Hepatic stellate cell (primary cell): Measurements from ENCODE around the gene FAM228B.
"Not testable (repeated sequence)": the region's sequence is repeated elsewhere in the genome, so short reads cannot be mapped to it uniquely, and the experiment has no call there.

Source experiments
- DNase-seq: peaks from one replicate; pipeline ENCODE4 v3.0.0; 2011; ENCODE audit warnings: low spot score

The FAM228B gene

DNA sequence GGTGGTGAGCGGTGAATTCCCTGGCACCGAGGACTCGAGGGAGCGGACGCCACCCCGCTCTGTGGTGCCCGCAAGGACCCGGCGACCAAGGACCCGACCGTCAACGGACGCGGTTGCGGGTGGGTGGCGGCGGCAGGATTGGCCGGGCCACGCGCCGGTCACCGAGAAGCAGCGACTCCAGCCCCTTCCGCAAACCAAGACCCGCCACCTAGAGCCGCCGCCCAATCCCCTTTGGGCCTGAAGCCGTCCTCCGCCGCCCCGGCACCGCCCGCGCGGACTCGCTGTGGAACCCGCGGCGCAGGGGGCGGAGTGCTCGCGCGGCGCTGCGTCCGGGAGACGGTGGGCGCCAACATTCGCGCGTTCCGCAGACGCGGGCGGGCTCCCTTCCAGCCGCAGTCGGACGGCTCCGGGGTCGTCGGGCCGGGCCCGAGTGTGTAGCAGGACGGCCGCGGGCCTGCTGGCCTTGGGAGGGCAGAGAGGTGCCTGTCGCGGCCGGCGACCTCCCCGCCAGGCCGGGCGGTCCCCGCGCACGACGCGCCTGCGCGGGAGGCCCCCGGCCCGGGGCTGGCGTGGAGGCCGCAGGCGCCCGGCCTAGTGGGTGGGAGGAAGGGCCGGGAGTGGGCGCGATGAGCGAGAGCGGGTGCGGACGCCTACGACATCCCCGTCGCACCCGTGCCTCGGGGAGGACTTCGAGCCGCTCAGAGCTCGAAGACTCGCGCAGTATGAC is at the start of gene FAM228B, which contains the start of gene PFN4:
FAM228B (plus strand) TSS at position 275 of the 727 bp plus-strand sequence. CDS start 893 bp downstream, outside the sequence.
PFN4 (minus strand) TSS at position 140 of the 727 bp plus-strand sequence. CDS start 799 bp downstream, outside the sequence.
- peak; percentile 92 for DNase-seq

DNA sequence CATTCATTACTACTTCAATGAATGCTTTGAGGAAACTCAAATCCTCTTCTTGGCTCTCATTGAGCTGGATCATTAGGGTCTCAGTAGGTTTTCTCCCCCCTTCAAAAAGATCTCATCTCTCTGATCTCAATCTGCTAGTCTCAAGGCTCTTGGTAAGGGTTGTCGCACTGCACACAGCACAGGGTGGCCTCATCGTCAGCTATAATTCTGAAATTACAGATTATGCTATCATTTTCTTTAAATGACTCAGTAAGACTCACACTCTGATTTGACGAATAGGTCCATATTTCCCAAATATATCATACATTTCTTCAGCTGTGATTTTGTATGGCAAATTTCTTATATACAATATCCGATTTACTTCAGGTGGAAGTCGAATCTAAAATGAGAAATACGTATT is 49.5 kb upstream of the FAM228B start:
- no peak for DNase-seq

DNA sequence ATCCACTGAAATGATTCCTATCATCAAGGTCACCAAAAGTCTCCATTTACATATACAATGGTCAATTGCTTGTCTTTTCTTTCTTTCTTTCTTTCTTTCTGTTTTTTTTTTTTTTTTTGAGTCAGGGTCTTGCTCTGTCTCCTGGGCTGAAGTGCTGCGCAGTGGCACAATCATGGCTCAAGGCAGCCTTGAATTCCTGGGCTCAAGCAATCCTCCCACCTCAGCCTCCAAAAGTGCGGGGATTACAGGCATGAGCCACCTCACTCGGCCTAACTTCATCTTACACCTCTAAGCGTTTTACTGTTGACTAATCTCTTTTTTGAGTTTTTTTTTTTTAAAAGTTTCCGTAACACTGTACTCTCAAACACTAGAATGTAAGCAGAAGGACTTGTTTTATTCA is 48.0 kb upstream of the FAM228B start:
- no peak for DNase-seq

DNA sequence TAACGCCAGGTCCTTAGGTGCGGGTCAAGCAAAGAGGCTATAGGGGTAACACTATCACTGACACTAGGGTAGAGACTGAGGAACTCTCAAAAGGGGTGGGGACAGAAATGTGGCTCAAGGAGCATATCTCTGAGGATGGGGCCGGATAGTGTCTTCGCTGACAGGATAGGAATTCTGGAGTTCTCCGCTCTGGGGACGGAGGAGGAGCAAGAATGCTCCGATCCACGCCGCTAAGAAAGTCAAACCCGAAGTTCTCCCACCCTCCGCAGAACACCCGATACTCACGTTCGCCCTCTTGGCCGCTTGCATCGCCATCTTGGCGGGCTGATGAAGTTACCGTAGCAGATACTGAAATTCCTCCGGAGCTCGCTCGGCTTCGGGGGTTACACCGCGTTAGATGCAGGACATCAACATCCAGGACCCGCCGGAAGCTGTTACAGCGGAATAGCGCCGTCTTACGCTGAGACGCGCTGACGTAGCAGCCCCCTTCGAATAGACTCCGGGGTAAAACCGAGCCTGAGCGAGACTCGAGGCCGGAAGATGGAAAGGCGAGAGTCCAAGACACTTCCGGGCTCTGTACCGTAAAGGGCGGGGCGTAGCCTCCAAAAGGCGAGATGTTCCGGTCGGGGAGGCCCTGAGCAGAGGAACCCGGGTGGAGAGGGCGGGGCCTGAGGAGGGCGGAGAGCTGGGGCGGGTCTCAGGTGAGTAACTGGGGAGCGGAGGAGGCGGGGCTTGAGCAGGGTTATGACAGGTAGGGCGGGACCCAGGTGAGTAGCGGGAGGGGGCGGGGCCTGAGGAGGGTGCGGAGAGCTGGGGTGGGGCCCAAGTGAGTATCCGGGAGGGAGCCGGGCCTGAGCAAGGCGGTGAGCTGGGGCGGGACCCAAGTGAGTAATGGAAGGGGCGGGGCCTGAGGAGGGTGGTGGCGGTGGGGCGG is 47.1 kb upstream of the FAM228B start, which contains the start of gene SF3B6:
SF3B6 (minus strand) TSS at position 412 of the 934 bp plus-strand sequence; CDS start at position 315, 97 bp downstream.
- DNase-seq: peak; percentile 92

DNA sequence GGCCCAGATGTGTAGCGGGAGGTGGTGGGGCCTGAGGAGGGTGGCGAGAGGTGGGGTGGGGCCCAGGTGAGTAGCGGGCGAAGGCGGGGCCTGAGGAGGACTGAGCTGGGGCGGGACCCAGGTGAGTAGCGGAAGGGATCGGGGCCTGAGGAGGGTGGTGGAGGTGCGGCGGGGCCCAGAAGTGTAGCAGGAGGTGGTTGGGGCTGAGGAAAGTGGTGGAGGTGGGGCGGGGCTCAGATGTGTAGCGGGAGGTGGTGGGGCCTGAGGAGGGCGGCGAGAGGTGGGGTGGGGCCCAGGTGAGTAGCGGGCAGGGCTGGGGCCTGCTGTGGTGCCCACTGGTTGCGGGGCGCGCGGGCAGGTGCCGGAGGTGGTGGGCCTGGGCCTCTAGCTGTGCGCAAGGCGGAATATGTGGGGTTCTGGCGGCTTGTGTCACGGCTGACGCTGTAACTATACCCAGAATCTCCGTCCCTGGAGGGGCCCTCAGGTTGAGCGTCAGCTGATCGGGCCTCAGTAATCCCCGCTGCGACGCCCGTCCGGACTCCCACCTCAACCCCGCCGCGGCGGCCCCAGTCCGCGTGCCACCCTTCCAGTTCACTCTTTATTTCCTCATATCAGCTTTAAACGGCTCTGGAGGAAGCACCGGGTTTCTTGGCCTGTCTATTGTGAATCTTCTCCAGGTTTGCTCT is 46.3 kb upstream of the FAM228B start:
- peak; percentile 14 for DNase-seq

DNA sequence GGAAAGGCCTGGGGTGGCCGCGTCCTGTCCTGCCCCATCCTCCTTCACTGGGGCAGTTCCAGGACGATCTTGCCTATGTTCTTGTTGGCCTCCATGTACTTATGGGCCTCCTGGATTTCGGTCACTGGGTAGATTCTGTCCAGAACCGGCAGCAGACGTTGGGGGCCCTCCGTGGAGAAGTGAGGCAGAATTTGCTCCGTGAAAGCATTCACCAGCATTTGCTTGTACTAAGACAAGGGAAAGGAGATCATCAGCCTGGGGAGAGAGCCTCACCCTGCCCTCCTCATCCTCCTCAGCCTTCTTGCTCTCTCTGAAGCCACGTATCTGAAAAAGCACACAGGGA is 45.8 kb upstream of the FAM228B start:
- DNase-seq: no peak

DNA sequence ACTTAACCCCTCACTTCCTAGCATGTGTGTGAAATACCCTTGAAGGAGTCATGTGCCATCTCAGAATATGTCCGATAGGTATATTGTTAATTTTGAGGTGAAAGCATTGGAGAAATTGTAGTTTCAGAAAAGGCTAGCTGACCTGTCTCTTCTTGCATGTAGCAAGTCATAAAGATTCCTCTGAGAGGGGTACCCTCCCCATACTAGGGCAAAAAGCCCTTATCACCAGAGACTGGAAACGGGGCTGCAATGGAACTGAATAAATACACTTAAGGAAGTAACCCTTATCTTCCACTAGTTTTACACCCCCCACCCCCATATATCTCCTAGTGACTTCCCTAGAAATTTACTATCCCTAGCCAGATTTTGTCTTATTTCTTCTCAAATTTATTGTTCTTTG is 45.4 kb upstream of the FAM228B start:
- DNase-seq: no peak

DNA sequence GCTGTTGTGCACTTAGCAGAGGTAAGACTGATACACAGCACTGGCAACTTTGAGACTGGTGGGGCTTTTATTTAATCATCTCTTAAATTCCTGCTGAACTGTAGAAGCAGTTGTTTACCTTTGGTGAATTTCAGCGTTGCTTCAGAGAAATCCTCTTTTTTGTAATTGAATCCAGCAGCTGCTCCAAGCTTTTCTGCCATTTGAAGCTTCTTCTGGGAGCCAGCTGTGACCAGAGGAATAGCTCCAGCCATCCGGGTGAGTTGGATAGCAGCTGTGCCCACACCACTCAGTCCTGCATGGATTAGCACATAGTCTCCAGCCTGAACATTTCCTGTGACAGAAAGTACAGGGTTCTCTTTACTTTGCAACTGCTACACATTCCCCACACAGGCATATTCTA is 42.6 kb upstream of the FAM228B start:
- no peak for DNase-seq

DNA sequence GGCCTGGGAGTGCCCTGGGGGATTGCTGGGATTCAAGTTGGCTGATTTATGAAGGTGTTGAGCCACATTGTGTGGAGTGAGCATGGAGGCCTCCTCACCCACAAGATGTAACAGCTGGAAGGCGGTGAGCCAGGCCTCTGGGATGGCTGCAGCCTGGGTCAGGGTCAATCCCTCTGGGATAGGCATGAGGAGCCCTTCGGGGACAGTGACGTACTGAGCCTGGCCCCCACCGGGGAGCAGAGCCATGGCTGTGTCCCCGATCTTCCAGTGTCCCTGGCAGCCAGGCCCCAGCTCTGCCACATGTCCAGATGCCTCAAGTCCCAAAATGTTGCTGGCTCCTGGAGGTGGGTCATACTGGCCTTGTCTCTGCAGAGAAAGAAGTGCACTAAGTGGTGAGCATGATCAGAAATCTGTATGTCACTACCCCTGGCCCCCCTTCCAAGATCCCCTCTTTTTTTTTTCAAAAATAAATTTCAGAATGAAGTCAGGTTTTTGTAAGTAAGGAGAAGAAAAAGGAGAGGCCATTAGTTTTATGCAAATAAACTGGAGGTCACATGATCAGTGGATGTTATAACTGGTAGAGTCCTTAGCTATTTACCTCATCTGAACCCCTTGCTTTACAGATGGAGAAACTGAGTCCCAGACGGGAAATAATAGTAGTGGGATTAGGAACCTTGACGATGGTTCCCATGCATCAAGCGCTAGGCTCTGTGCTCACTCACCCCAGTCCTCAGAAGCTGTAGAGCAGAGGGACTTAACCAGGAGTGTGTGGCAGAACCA is 40.3 kb upstream of the FAM228B start:
- DNase-seq: no peak

DNA sequence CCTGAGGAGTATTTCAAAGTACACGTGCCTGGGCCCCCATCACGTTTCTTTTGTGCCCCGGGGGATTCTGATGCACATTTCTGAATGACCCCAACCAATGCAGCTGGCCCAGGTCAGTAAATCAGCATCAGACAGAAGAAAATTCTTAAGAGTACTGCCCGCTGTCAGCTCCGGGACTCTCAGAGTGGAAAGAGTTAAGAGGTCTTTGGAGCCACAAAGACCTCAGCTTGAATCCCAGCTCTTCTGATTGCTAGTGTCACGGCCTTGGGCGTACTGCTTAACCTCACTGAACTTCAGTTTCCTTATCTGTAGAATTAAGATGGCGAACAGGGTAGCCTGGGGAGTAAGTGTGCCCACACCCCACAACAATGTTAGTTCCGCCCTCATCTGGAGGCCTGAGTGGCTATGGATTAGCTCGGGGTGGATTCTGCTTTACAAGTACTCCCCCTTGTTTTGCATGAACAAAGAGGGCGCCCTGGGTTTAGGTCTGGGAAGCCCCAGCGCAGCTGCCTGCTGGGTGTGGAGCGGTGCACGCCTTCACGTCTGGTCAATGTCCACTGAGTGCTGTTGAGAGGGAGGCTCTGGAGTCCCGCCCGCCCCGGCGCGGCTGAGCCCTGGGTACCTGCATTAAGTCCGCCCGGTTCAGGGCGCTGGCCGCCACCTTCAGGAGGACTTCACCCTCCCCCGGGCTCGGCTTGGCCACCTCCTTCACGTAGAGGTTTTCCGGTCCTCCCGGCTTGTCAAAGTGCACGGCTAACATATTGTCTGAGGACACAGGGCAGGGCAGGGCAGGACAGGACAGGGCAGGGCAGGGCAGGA is 39.5 kb upstream of the FAM228B start:
- DNase-seq: peak; percentile 82

DNA sequence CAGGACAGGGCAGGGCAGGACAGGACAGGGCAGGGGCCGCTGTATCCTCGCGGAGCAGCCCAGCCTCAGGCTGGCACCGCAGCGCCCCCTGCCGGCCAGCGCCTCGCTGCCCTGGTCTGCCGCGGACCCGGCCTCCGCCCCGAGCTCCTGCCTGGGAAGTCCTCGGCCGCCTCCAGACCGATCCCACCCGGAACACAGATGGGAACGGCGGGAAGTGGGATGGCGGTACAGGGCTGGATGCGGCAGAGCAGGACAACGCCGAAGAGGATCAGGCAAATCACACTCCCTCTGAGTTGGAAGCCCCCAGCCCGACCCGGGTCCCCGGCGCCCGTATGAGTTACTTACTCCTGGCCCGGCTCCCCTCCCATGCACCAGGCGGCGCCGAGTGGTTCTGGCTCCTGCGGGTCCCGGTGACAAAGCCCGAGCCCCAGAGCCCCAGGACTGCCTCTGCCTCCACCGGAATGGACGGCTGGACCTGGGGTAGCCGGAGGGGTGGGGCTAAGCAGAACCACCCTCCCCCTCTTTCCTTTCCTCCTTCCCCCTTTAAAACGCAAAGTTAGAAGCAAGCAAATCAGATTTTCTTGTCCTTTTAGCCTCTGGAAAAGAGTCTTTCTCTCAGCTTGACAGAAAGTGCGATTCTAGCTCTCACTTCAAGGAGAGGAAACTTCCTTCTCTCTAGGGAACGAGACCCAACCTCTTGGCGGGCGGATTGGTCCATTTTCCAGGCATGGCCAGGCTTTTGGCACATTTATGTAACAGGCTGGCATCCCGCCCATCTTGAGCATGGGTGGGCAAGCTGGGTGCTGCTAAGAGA is 38.7 kb upstream of the FAM228B start, which contains the start of gene TP53I3:
TP53I3 (minus strand) TSS at position 449 of the 814 bp plus-strand sequence. CDS start 508 bp downstream, outside the sequence.
- DNase-seq: peak; percentile 94

DNA sequence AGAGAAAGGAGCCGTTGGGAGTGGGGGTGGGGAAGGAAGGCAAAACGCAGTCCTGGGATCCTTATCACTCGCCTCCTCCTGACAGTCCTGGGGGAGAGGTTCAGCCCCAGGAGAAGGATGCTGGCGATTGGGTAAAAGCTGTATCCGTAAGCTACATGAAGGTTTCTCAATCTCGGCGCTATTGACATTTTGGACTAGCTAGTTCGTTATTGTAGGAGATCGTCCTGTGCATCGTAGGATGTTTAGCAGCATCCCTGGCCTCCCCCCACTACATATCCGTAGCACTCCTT is 38.1 kb upstream of the FAM228B start:
- DNase-seq: no peak

DNA sequence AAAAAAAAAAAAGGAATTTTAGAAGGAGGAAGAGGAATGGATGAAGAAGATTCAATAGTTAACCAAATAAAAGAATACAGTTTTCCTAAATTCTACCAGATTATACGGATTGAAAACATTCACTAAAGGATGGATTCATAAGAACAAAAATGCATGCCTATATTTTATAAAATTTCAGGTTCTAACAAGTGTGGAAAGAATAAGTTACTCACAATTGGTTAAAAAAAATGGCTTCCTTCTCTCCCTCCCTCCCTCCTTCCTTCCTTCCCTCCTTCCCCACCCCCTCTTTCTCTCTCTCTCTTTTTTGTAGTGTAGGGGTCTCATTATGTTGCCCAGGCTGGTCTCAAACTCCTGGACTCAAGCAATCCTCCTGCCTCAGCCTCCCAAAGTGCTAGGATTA is 37.0 kb upstream of the FAM228B start:
- no peak for DNase-seq

DNA sequence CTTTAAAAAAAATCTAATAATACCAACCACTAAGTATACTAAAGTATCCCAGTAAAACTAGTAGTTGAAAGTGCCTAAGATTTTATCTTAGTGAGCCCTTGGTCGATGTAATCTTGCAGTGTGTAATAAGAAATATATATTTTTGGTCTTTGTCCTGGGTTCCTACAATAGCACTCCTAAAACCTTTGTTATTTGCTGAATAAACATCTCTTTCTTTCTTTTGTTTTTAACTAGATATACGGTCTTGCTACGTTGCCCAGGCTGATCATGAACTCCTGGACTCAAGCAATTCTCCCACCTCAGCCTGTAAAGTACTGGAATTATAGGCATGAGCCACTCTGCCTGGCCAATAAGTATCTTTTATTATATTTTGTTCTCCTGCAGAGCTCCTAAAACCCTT is 36.2 kb upstream of the FAM228B start:
- no peak for DNase-seq

DNA sequence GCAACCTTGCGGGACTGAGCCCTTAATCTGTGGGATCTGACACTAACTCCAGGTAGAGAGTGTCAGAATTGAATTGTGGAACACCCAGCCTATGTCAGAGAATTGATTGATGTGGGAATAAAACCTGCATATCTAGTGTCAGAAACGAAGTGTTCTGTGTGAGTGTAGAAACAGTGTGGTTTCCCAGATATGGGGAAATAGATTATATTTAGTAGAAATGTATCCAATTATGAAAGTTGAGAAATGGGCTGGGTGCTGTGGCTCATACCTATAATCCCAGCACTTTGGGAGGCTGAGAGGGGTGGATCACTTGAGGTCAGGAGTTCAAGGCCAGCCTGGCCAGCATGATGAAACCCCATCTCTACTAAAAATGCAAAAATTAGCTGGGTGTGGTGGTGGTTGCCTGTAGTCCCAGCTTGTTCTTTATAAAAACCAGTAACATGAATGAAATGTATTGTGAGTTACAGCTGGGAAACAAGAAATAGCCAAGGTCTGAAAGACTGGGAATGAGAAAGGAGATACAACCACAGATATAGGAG is 34.4 kb upstream of the FAM228B start:
- DNase-seq: no peak

DNA sequence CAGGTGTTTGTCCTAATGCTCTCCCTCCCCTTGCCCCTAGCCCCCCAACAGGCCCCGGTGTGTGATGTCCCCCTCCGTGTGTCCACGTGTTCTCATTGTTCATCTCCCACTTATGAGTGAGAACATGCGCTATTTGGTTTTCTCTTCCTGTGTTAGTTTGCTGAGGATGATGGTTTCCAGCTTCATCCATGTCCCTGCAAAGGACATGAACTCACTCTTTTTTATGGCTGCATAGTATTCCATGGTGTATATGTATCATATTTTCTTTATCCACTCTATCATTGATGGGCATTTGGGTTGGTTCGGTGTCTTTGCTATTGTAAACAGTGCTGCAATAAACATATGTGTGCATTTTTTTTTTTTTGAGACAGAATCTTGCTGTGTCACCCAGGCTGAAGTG is 30.0 kb upstream of the FAM228B start:
- DNase-seq: not testable (repeated sequence)

DNA sequence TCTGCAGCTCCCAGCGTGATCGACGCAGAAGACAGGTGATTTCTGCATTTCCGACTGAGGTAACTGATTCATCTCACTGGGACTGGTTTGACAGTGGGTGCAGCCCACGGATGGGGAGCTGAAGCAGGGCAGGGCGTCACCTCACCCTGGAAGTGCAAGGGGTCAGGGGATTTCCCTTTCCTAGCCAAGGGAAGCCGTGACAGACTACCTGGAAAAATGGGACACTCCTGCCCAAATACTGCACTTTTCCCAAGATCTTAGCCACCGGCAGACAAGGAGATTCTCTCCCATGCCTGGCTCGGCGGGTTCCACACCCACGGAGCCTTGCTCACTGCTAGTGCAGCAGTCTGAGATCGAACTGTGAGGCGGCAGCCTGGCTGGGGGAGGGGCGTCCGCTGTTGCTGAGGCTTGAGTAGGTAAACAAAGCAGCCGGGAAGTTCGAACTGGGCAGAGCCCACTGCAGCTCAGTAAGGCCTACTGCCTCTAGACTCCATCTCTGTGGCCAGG is 28.0 kb upstream of the FAM228B start:
- DNase-seq: not testable (repeated sequence)

DNA sequence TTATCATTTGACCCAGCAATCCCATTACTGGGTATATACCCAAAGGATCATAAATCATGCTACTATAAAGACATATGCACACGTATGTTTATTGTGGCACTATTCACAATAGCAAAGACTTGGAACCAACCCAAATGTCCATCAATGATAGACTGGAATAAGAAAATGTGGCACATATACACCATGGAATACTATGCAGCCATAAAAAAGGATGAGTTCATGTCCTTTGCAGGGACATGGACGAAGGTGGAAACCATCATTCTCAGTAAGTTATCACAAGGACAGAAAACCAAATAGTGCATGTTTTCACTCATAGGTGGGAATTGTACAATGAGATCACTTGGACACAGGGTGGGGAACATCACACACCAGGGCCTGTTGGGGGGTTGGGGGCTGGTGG is 22.5 kb upstream of the FAM228B start:
- DNase-seq: not testable (repeated sequence)

DNA sequence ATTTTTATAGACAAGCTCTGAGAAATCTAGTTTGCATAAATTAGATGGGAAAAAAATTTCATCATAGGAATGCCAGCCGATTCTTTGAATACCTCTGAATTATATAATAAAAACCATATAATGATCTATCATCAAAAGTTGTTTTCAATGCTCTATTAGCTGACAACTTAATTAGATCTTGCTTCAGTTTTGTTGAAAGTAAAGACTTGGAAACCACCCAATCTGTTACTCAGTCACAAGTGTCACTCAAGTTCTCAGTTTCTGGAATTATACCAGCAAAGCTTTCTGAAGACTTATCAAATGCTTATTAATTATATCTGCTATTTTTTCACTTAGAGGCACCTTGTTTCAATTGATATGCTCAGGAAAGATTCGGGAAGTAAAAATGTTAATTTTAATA is 21.3 kb upstream of the FAM228B start:
- DNase-seq: no peak
